H9 (cell line): Measurements from ENCODE around the gene GEMIN4. TPM values are rescaled to one million over a fixed set of nuclear protein-coding genes. Genes with fewer than 3 reads are reported as not detected.
A peak's percentile ranks its signal among the peaks of the same experiment; 100 is the strongest.
"Not testable (repeated sequence)": the region's sequence is repeated elsewhere in the genome, so short reads cannot be mapped to it uniquely, and the experiment has no call there.

Source experiments
- DNase-seq: peaks from one replicate; pipeline ENCODE4 v3.0.0-alpha.2; 2017
- H2AFZ ChIP-seq: one replicate; pipeline ENCODE4 v1.6.1; 2013; ENCODE audit warnings: mild to moderate bottlenecking, low read length, control low read depth, moderate library complexity
- H2AK5ac ChIP-seq: 2 replicates; pipeline ENCODE4 v1.6.1; 2013; ENCODE audit warnings: low read length, control low read depth, mixed read lengths; ENCODE audit not compliant: insufficient read length
- H2BK120ac ChIP-seq: one replicate; pipeline ENCODE4 v1.6.1; 2013; ENCODE audit warnings: low read depth, mild to moderate bottlenecking, low read length, control low read depth, inconsistent platforms; ENCODE audit not compliant: poor library complexity, severe bottlenecking
- H2BK12ac ChIP-seq: 2 replicates; pipeline ENCODE4 v1.6.1; 2013; ENCODE audit warnings: low read length, control low read depth, mixed read lengths, low read depth; ENCODE audit not compliant: insufficient read length
- H2BK15ac ChIP-seq: 2 replicates; pipeline ENCODE4 v1.6.1; 2013; ENCODE audit warnings: low read depth, low read length, control low read depth
- H2BK20ac ChIP-seq: one replicate; pipeline ENCODE4 v1.6.1; 2013; ENCODE audit warnings: low read depth, mild to moderate bottlenecking, low read length, control low read depth, inconsistent platforms; ENCODE audit not compliant: poor library complexity, severe bottlenecking
- H2BK5ac ChIP-seq: 2 replicates; pipeline ENCODE4 v1.6.1; 2013; ENCODE audit warnings: low read length, control low read depth, mixed read lengths; ENCODE audit not compliant: insufficient read length
- H3K14ac ChIP-seq: 2 replicates; pipeline ENCODE4 v1.6.1; 2013; ENCODE audit warnings: low read length, control low read depth; ENCODE audit not compliant: insufficient read depth
- H3K18ac ChIP-seq: 2 replicates; pipeline ENCODE4 v1.6.1; 2013; ENCODE audit warnings: low read depth, mild to moderate bottlenecking, mixed read lengths, low read length, control low read depth; ENCODE audit not compliant: insufficient read length
- H3K23ac ChIP-seq: 2 replicates; pipeline ENCODE4 v1.6.1; 2013; ENCODE audit warnings: low read length, control low read depth, mixed read lengths, low read depth; ENCODE audit not compliant: insufficient read length
- H3K23me2 ChIP-seq: 2 replicates; pipeline ENCODE4 v1.6.1; 2013; ENCODE audit warnings: low read depth, mild to moderate bottlenecking, mixed read lengths, low read length, control low read depth; ENCODE audit not compliant: insufficient read length, poor library complexity, severe bottlenecking
- H3K27ac ChIP-seq: 2 replicates; pipeline ENCODE4 v1.5.1; 2013; ENCODE audit warnings: low read length, control low read depth, mixed read lengths, low read depth; ENCODE audit not compliant: insufficient read length
- H3K27me3 ChIP-seq: 2 replicates; pipeline ENCODE4 v1.6.1; 2013; ENCODE audit warnings: low read length, control low read depth, inconsistent platforms; ENCODE audit not compliant: insufficient read depth
- H3K4ac ChIP-seq: 2 replicates; pipeline ENCODE4 v1.6.1; 2013; ENCODE audit warnings: low read depth, mild to moderate bottlenecking, control low read depth, inconsistent platforms, low read length, moderate library complexity
- H3K4me1 ChIP-seq: 2 replicates; pipeline ENCODE4 v1.6.1; 2013; ENCODE audit warnings: low read length, control low read depth, inconsistent platforms; ENCODE audit not compliant: insufficient read depth
- H3K4me2 ChIP-seq: 2 replicates; pipeline ENCODE4 v1.6.1; 2013; ENCODE audit warnings: low read length, control low read depth, mixed read lengths; ENCODE audit not compliant: insufficient read length, insufficient read depth
- H3K56ac ChIP-seq: 2 replicates; pipeline ENCODE4 v1.6.1; 2013; ENCODE audit warnings: low read depth, mild to moderate bottlenecking, mixed read lengths, low read length, control low read depth; ENCODE audit not compliant: insufficient read length
- H3K79me1 ChIP-seq: 2 replicates; pipeline ENCODE4 v1.6.1; 2013; ENCODE audit warnings: low read depth, mild to moderate bottlenecking, moderate library complexity, low read length, control low read depth, inconsistent platforms; ENCODE audit not compliant: insufficient read depth, poor library complexity, severe bottlenecking
- H3K79me2 ChIP-seq: 2 replicates; pipeline ENCODE4 v1.6.1; 2013; ENCODE audit warnings: low read length, control low read depth, inconsistent platforms; ENCODE audit not compliant: insufficient read depth
- H3K9ac ChIP-seq: 2 replicates; pipeline ENCODE4 v1.6.1; 2013; ENCODE audit warnings: low read length, control low read depth, mixed read lengths; ENCODE audit not compliant: insufficient read length; ENCODE audit errors: extremely low read depth
- H3K9me3 ChIP-seq: one replicate; pipeline ENCODE4 v1.6.1; 2013; ENCODE audit warnings: low read depth, low read length, inconsistent platforms; ENCODE audit not compliant: control insufficient read depth
- H3T11ph ChIP-seq: one replicate; pipeline ENCODE4 v1.6.1; 2013; ENCODE audit warnings: mild to moderate bottlenecking, low read length, control low read depth, inconsistent platforms
- H4K20me1 ChIP-seq: one replicate; pipeline ENCODE4 v1.6.1; 2013; ENCODE audit not compliant: control insufficient read depth, insufficient read length, insufficient read depth
- H4K5ac ChIP-seq: 2 replicates; pipeline ENCODE4 v1.6.1; 2013; ENCODE audit warnings: low read depth, mild to moderate bottlenecking, mixed read lengths, low read length, control low read depth; ENCODE audit not compliant: insufficient read length
- H4K8ac ChIP-seq: replicated peaks from 2 replicates; pipeline ENCODE4 v1.6.1; 2013; ENCODE audit warnings: low read length, control low read depth, mixed read lengths, low read depth; ENCODE audit not compliant: insufficient read length
- H4K91ac ChIP-seq: 2 replicates; pipeline ENCODE4 v1.6.1; 2013; ENCODE audit warnings: low read depth, mild to moderate bottlenecking, moderate library complexity, mixed read lengths, low read length, control low read depth; ENCODE audit not compliant: insufficient read length
- H3K27ac Mint-ChIP-seq, 3 experiments: 2 replicates in 2 of 3; 3 replicates in 1 of 3; pipeline ENCODE4 v1.8.0; 2020 to 2021; ENCODE audit warnings: mixed read lengths in 3 of 3, mild to moderate bottlenecking in 1 of 3, moderate library complexity in 1 of 3
- H3K27me3 Mint-ChIP-seq: 2 replicates; pipeline ENCODE4 v1.8.0; 2021; ENCODE audit warnings: low read depth, mild to moderate bottlenecking, moderate library complexity, mixed read lengths
- H3K36me3 Mint-ChIP-seq, 3 experiments: 2 replicates in 2 of 3; 3 replicates in 1 of 3; pipeline ENCODE4 v1.8.0; 2020 to 2021; ENCODE audit warnings: low read depth in 3 of 3, mixed read lengths in 3 of 3; ENCODE audit not compliant: insufficient read depth in 1 of 3
- H3K4me1 Mint-ChIP-seq, 2 experiments: 2 replicates each; pipeline ENCODE4 v1.8.0; 2020; ENCODE audit warnings: mixed read lengths in 2 of 2
- H3K4me3 Mint-ChIP-seq, 2 experiments: 2 replicates in 1 of 2; 3 replicates in 1 of 2; pipeline ENCODE4 v1.8.0; 2020 to 2021; ENCODE audit warnings: mild to moderate bottlenecking in 2 of 2, mixed read lengths in 2 of 2, moderate library complexity in 1 of 2
- H3K9me3 Mint-ChIP-seq, 2 experiments: 2 replicates in 1 of 2; 3 replicates in 1 of 2; pipeline ENCODE4 v1.8.0; 2020; ENCODE audit warnings: mild to moderate bottlenecking in 2 of 2, mixed read lengths in 2 of 2, moderate library complexity in 1 of 2
- CTCF ChIP-seq: fragments of 200-600 bp; sonication (generic); conservative IDR thresholded peaks from 3 replicates; pipeline ENCODE4 v1.8.0; 2021; ENCODE audit warnings: antibody characterized with exemption, mild to moderate bottlenecking
- WGBS: extraction: QIAGEN DNeasy Blood & Tissue Kit; methylation state at CpG from one replicate; pipeline ENCODE4 v1.1.7; 2013; ENCODE audit warnings: missing lambda C conversion rate, low lambda C conversion rate, mixed read lengths; ENCODE audit not compliant: insufficient read length; ENCODE audit errors: extremely low coverage; 5-methylcytosine and 5-hydroxymethylcytosine counted together
- total RNA-seq: library from RNA; stranded (reverse); gene quantifications from 2 replicates; pipeline ENCODE4 v1.2.1, GENCODE V29; 2021

The GEMIN4 gene
- total RNA-seq, 1 experiment from 2014 or later = 56.8 TPM

GRCh38 chr17:791829-792228 is 39.8 kb upstream of the GEMIN4 start:
- no peaks in the 10 kb centered on the region; the same call in 1 of the 2 replicates for H3K27me3 Mint-ChIP-seq
- H2BK20ac ChIP-seq = no peak overlapping the region
- no peak overlapping the region for H2BK12ac ChIP-seq
- no peak for DNase-seq
- no peak overlapping the region for H2AK5ac ChIP-seq
- H3T11ph ChIP-seq = no peak overlapping the region
- no peak overlapping the region for H4K5ac ChIP-seq
- H3K23ac ChIP-seq = no peak overlapping the region
- H3K36me3 Mint-ChIP-seq = peaks cover 21 to 58% (median 56%) of the 10 kb centered on the region in 3 experiments; a peak in 6 of 7 replicates
- no peaks in the 10 kb centered on the region for H3K27me3 ChIP-seq
- H3K9ac ChIP-seq = no peak overlapping the region
- no peak overlapping the region for H3K18ac ChIP-seq
- no CpG with 5 or more reads among the region's 19 CpGs for WGBS
- H3K79me1 ChIP-seq = no peaks in the 10 kb centered on the region
- H4K8ac ChIP-seq = no peak overlapping the region
- H3K9me3 ChIP-seq = no peaks in the 10 kb centered on the region
- no peak overlapping the region for H3K4me2 ChIP-seq
- H4K20me1 ChIP-seq = no peaks in the 10 kb centered on the region
- H3K27ac Mint-ChIP-seq = peak overlapping the region in 1 of 3 experiments; percentile 45; a peak in 2 of 7 replicates
- no peaks in the 10 kb centered on the region for H3K79me2 ChIP-seq
- no peak overlapping the region for H4K91ac ChIP-seq
- H2BK15ac ChIP-seq = no peak overlapping the region
- H2AFZ ChIP-seq = no peak overlapping the region
- H3K9me3 Mint-ChIP-seq = no peaks in the 10 kb centered on the region
- no peak overlapping the region for H3K14ac ChIP-seq
- no peak for TF ChIP-seq CTCF
- no peak overlapping the region for H2BK5ac ChIP-seq
- no peaks in the 10 kb centered on the region for H3K23me2 ChIP-seq
- H3K4ac ChIP-seq = no peak overlapping the region
- no peak overlapping the region for H3K27ac ChIP-seq
- H3K56ac ChIP-seq = no peak overlapping the region
- no peaks in the 10 kb centered on the region for H3K4me1 ChIP-seq
- H2BK120ac ChIP-seq = no peak overlapping the region
- H3K4me3 Mint-ChIP-seq = no peak overlapping the region
- peaks cover 10 to 24% of the 10 kb centered on the region in 2 experiments for H3K4me1 Mint-ChIP-seq

GRCh38 chr17:790874-791247 is 38.8 kb upstream of the GEMIN4 start:
- not testable (repeated sequence) for H3K23me2 ChIP-seq, H3K27me3 ChIP-seq, H3K4me2 ChIP-seq, H3K4ac ChIP-seq, H4K20me1 ChIP-seq, H4K5ac ChIP-seq, H2BK20ac ChIP-seq, H3K56ac ChIP-seq, H2BK15ac ChIP-seq, H3K79me1 ChIP-seq, H3T11ph ChIP-seq, H3K27ac ChIP-seq, H3K4me3 Mint-ChIP-seq, H3K18ac ChIP-seq, H2AK5ac ChIP-seq, H2AFZ ChIP-seq, H3K9me3 ChIP-seq, H3K79me2 ChIP-seq, H2BK5ac ChIP-seq, H3K27me3 Mint-ChIP-seq, H3K14ac ChIP-seq, H3K4me1 ChIP-seq, H3K9ac ChIP-seq, H3K9me3 Mint-ChIP-seq, H4K91ac ChIP-seq, H3K23ac ChIP-seq, H2BK120ac ChIP-seq, H4K8ac ChIP-seq, H2BK12ac ChIP-seq
- Mint-ChIP-seq H3K27ac (peak overlapping the region in 1 of 3 experiments; percentile 93; a peak in 2 of 7 replicates), H3K36me3 (peaks cover 22 to 53% (median 50%) of the 10 kb centered on the region in 3 experiments; a peak in 6 of 7 replicates), H3K4me1 (peaks cover 10 to 24% of the 10 kb centered on the region in 2 experiments)
- no CpG with 5 or more reads among the region's 12 CpGs for WGBS
- peak; percentile 89 for DNase-seq
